Loucy (cell line): ENCODE measurements around the gene KLF7.

Experiments
- H2AFZ ChIP-seq: fragments of 200-600 bp; sonication (generic); 2 replicates; pipeline ENCODE4 v1.6.0; 2016; ENCODE audit warnings: antibody characterized with exemption, mild to moderate bottlenecking, low read length, moderate library complexity
- H3F3A ChIP-seq: fragments of 200-600 bp; 2 replicates; pipeline ENCODE4 v1.6.0; 2016; ENCODE audit warnings: antibody characterized with exemption, low read depth, mild to moderate bottlenecking
- H3K27me3 ChIP-seq: fragments of 200-600 bp; sonication (generic); 2 replicates; pipeline ENCODE4 v1.6.1; 2014; ENCODE audit warnings: low read length, mild to moderate bottlenecking; ENCODE audit not compliant: insufficient read depth, poor library complexity, severe bottlenecking
- H3K36me3 ChIP-seq: fragments of 200-600 bp; sonication (generic); 2 replicates; pipeline ENCODE4 v1.6.1; 2016; ENCODE audit warnings: low read length; ENCODE audit not compliant: insufficient read depth
- H3K4me1 ChIP-seq: fragments of 200-600 bp; sonication (generic); 2 replicates; pipeline ENCODE4 v1.5.1; 2014; ENCODE audit warnings: low read length, mild to moderate bottlenecking; ENCODE audit not compliant: insufficient read depth, poor library complexity, severe bottlenecking
- H3K4me2 ChIP-seq: fragments of 200-600 bp; sonication (generic); 2 replicates; pipeline ENCODE4 v1.6.0; 2014; ENCODE audit warnings: antibody characterized with exemption, low read length, low read depth, mild to moderate bottlenecking; ENCODE audit not compliant: poor library complexity, severe bottlenecking
- H3K4me3 ChIP-seq: fragments of 200-600 bp; sonication (generic); 2 replicates; pipeline ENCODE4 v1.5.1; 2014; ENCODE audit warnings: low read length, mild to moderate bottlenecking, mixed read lengths; ENCODE audit not compliant: poor library complexity, severe bottlenecking
- H3K79me2 ChIP-seq: fragments of 200-600 bp; sonication (generic); 2 replicates; pipeline ENCODE4 v1.6.1; 2014; ENCODE audit warnings: low read length; ENCODE audit not compliant: insufficient read depth
- H3K9ac ChIP-seq: fragments of 200-600 bp; sonication (generic); 2 replicates; pipeline ENCODE4 v1.6.0; 2014; ENCODE audit warnings: mild to moderate bottlenecking, low read depth, low read length, moderate library complexity; ENCODE audit not compliant: poor library complexity, severe bottlenecking
- H3K9me2 ChIP-seq: fragments of 200-600 bp; sonication (generic); replicated peaks from 2 replicates; pipeline ENCODE4 v1.6.1; 2016; ENCODE audit warnings: low read depth, low read length, mixed read lengths
- H3K9me3 ChIP-seq: fragments of 200-600 bp; sonication (generic); 2 replicates; pipeline ENCODE4 v1.6.1; 2014; ENCODE audit warnings: mild to moderate bottlenecking, antibody characterized with exemption, low read length, low read depth; ENCODE audit not compliant: insufficient read depth
- H4K20me1 ChIP-seq: fragments of 200-600 bp; sonication (generic); 2 replicates; pipeline ENCODE4 v1.6.0; 2014; ENCODE audit warnings: antibody characterized with exemption, low read length, mild to moderate bottlenecking; ENCODE audit not compliant: insufficient read depth, poor library complexity, severe bottlenecking
- EZH2phosphoT487 ChIP-seq: fragments of 200-600 bp; IDR thresholded peaks from 2 replicates; pipeline ENCODE4 v1.6.1; 2018; ENCODE audit warnings: antibody characterized with exemption, mild to moderate bottlenecking, moderate library complexity, borderline replicate concordance
- TF ChIP-seq, protein P1 (sequence below): fragments of 200-600 bp; sonication (generic); conservative IDR thresholded peaks from 2 replicates; pipeline ENCODE4 v1.5.1; 2014; ENCODE audit warnings: mild to moderate bottlenecking, antibody characterized with exemption, low read length

KLF7 gene

DNA sequence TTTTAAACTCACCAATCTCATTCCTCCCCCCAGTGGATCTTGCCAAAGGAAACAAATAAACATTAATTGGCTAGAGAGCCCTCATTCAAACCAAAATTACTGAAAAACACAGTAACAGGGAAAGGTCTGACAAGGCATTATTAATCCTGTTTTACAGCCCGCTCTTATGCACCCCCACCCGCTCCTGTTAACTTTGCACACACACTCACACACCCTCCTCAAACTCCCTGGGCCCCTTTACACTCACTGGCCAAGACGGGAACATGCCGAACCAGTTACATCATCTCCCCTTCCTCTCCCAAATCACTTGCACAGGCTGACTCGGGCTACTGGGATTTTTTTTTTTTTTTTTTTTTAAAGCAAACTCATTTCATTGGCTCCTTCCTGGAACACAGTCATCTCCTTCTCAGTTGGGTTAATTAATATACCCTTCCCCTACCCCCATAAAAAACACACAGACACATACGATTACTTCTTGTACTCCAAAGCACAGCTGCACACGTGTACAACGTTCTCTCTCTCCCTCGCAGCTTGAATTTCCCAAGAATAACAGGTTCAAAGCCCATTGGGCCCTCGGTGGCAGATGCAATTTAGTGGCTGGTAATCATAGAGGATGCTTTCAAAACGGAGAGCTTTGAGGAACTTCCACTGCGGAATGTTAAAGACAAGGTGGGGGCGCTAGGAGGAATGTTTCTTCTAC lies 31.8 kb downstream of the KLF7 start:
- Histone ChIP-seq H3K4me1 (peaks cover 23% of the 10 kb centered on the region), H3K36me3 (no peaks in the 10 kb centered on the region), H3K4me2 (no peak overlapping the region), H3K4me3 (no peak overlapping the region), H3K9me2 (no peaks in the 10 kb centered on the region), H3K9me3 (no peaks in the 10 kb centered on the region), H3K9ac (no peak overlapping the region), H2AFZ (no peak overlapping the region), H3K27me3 (no peaks in the 10 kb centered on the region), H3F3A (no peaks in the 10 kb centered on the region), H3K79me2 (no peaks in the 10 kb centered on the region; the same call in 1 of the 2 replicates), H4K20me1 (no peaks in the 10 kb centered on the region)
- TF ChIP-seq EZH2phosphoT487, result no peak
- TF ChIP-seq, protein P1, sequence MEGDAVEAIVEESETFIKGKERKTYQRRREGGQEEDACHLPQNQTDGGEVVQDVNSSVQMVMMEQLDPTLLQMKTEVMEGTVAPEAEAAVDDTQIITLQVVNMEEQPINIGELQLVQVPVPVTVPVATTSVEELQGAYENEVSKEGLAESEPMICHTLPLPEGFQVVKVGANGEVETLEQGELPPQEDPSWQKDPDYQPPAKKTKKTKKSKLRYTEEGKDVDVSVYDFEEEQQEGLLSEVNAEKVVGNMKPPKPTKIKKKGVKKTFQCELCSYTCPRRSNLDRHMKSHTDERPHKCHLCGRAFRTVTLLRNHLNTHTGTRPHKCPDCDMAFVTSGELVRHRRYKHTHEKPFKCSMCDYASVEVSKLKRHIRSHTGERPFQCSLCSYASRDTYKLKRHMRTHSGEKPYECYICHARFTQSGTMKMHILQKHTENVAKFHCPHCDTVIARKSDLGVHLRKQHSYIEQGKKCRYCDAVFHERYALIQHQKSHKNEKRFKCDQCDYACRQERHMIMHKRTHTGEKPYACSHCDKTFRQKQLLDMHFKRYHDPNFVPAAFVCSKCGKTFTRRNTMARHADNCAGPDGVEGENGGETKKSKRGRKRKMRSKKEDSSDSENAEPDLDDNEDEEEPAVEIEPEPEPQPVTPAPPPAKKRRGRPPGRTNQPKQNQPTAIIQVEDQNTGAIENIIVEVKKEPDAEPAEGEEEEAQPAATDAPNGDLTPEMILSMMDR, result no peak

DNA sequence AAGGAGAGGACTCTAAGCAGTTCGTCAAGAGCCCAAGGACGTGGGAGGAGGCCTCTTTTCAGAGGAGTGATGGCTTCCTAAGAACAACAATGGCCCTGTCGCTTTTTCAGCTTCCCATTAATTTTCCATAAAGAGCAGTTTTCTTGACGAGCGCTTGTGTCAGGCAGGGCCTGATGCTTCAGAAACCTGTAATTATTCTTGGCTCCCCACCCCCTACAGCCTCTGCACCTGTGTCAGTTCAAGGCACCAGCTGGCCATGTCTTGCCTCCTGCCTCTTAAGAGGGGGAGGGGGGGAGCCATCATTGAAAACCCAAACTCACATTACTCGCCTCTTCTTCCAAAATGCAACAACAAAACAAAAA lies 32.3 kb downstream of the KLF7 start:
- no peak overlapping the region for H3K9ac ChIP-seq

DNA sequence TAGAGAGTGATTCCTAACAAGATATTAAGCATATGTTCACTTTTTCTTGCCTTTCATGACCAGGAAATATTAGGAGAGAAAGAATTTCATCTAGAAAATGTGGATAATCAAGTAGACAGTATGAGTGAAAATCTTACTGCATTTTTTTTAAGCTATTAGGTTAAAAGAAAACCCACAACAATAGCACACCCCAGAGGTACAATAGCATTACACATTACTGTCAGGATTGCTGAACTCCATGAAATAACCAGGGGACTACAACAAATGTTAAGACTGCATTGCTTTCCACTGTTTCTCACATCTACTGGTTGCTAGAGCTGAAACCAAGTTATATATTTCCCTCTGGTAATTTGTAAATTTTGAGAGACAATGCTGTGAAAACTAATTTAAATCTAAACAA lies 33.7 kb downstream of the KLF7 start:
- no peak overlapping the region for H2AFZ ChIP-seq
- no peaks in the 10 kb centered on the region for H3K9me2 ChIP-seq
- no peaks in the 10 kb centered on the region for H4K20me1 ChIP-seq
- H3K9me3 ChIP-seq, result no peaks in the 10 kb centered on the region
- H3K9ac ChIP-seq, result no peak overlapping the region
- H3K79me2 ChIP-seq, result no peaks in the 10 kb centered on the region; the same call in 1 of the 2 replicates
- no peak overlapping the region for H3K4me3 ChIP-seq
- TF ChIP-seq EZH2phosphoT487, result no peak
- TF ChIP-seq, protein P1, result no peak
- peaks cover 23% of the 10 kb centered on the region for H3K4me1 ChIP-seq
- no peaks in the 10 kb centered on the region for H3K36me3 ChIP-seq
- no peaks in the 10 kb centered on the region for H3F3A ChIP-seq
- no peaks in the 10 kb centered on the region for H3K27me3 ChIP-seq
- no peak overlapping the region for H3K4me2 ChIP-seq

More for the DNA sequence above, 32.3 kb downstream of the KLF7 start:
- Histone ChIP-seq H3F3A (no peaks in the 10 kb centered on the region), H2AFZ (no peak overlapping the region), H3K9me3 (no peaks in the 10 kb centered on the region), H3K4me1 (peaks cover 23% of the 10 kb centered on the region), H3K4me2 (no peak overlapping the region), H4K20me1 (no peaks in the 10 kb centered on the region), H3K4me3 (no peak overlapping the region), H3K27me3 (no peaks in the 10 kb centered on the region), H3K9me2 (no peaks in the 10 kb centered on the region), H3K79me2 (no peaks in the 10 kb centered on the region; the same call in 1 of the 2 replicates), H3K36me3 (no peaks in the 10 kb centered on the region)
- no peak for TF ChIP-seq EZH2phosphoT487
- TF ChIP-seq, protein P1, result no peak
